Activated T-cell treated with anti-CD3 and anti-CD28 coated beads for 24 hours (primary cell): ENCODE data around the gene CDCA4.

Experiments used
- DNase-seq: peaks from one replicate; pipeline ENCODE4 v3.0.0-alpha.2; 2020; ENCODE audit warnings: low read depth

Gene CDCA4

GRCh38 chr14:104989236-104989950, 31.5 kb downstream of the CDCA4 start:
- no peak for DNase-seq

GRCh38 chr14:104986487-104987164, 34.3 kb downstream of the CDCA4 start:
- DNase-seq = no peak

GRCh38 chr14:104985675-104986486, 35.0 kb downstream of the CDCA4 start, which contains the start of gene CLBA1:
Gene CLBA1, plus strand, starts transcription at chr14:104985788. Its CDS starts 644 bp downstream, at chr14:104986432.
- DNase-seq = peak; percentile 84

GRCh38 chr14:104984056-104984894, 36.6 kb downstream of the CDCA4 start:
- no peak for DNase-seq

- no peak for DNase-seq
Observed at GRCh38 chr14:104983231-104983721, 37.6 kb downstream of the CDCA4 start.

GRCh38 chr14:104982548-104983230, 38.2 kb downstream of the CDCA4 start:
- no peak for DNase-seq

- no peak for DNase-seq
Observed at GRCh38 chr14:104981699-104982541, 39.0 kb downstream of the CDCA4 start.

GRCh38 chr14:104980611-104981531, 40.0 kb downstream of the CDCA4 start:
- DNase-seq = no peak

GRCh38 chr14:104979758-104980610, 40.9 kb downstream of the CDCA4 start:
- no peak for DNase-seq

GRCh38 chr14:104978746-104979691, 41.9 kb downstream of the CDCA4 start:
- no peak for DNase-seq

- peak; percentile 46 for DNase-seq
Observed at GRCh38 chr14:104977681-104978653, 42.9 kb downstream of the CDCA4 start, which contains the start of gene AHNAK2. Gene AHNAK2, minus strand, starts transcription at chr14:104978374. Its CDS starts 137 bp downstream, at chr14:104978237.

- no peak for DNase-seq
Observed at GRCh38 chr14:104977008-104977680, 43.7 kb downstream of the CDCA4 start.

- peak; percentile 81 for DNase-seq
Observed at GRCh38 chr14:104976198-104977007, 44.5 kb downstream of the CDCA4 start.
